GM12878 (cell line): ENCODE results near the gene FAP. TPM values are rescaled to one million over a fixed set of nuclear protein-coding genes. Genes with fewer than 3 reads are reported as not detected.

Source experiments
- ATAC-seq: fragments of 200-7000 bp; cut with Tn5 transposase; 3 replicates; pipeline ENCODE4 v1.9.1; 2020; ENCODE audit warnings: mild to moderate bottlenecking, moderate library complexity
- BruUV-seq: library from RNA; stranded (reverse); fragments of 400-500 nt; replicated peaks from 2 replicates; lab custom pipeline; 2021; lab: Mats Ljungman, UMichigan
- CTCF ChIA-PET: fragments of 300-600 bp; sonication (Branson Sonifier 250); formaldehyde crosslinking; extraction: SDS; loops from one replicate; lab custom pipeline; 2021; ENCODE audit warnings: inconsistent platforms; lab: Yijun Ruan, JAX
- POLR2A ChIA-PET: fragments of 350-600 bp; formaldehyde crosslinking; extraction: SDS; loops from one replicate; lab custom pipeline; 2021; ENCODE audit warnings: inconsistent platforms; lab: Charles Lee
- RAD21 ChIA-PET: fragments of 300-600 bp; sonication (Branson Sonifier 250); formaldehyde crosslinking; loops from one replicate; lab custom pipeline; 2023; ENCODE audit warnings: antibody characterized with exemption; ENCODE audit not compliant: unreplicated experiment; lab: Charles Lee
- SMC1A ChIA-PET: fragments of 300-600 bp; sonication (Branson Sonifier 250); formaldehyde crosslinking; loops from one replicate; lab custom pipeline; 2023; ENCODE audit not compliant: unreplicated experiment, uncharacterized antibody; lab: Charles Lee
- DNase-seq: peaks from one replicate; pipeline ENCODE4 v3.0.0-alpha.2; 2011; ENCODE audit warnings: low read depth, low spot score
- FAIRE-seq: peaks from 3 replicates; lab custom pipeline; 2011; peaks lifted over from hg19 to GRCh38; lab: Jason Lieb, UNC
- H2AFZ ChIP-seq: 2 replicates; pipeline ENCODE4 v1.6.0; 2011; ENCODE audit warnings: low read depth, low read length, control low read depth; ENCODE audit not compliant: control insufficient read depth
- H3K27ac ChIP-seq: 2 replicates; pipeline ENCODE4 v1.5.1; 2011; ENCODE audit warnings: control low read depth; ENCODE audit not compliant: control insufficient read depth, insufficient read depth
- H3K27me3 ChIP-seq, 2 experiments: replicated peaks in 1 of 2; 2 replicates each; pipeline versions ENCODE4 v1.6.0 to v1.6.1; 2011; ENCODE audit warnings: low read length in 1 of 2; ENCODE audit not compliant: control insufficient read depth in 2 of 2, insufficient read depth in 2 of 2
- H3K36me3 ChIP-seq, 2 experiments: 2 replicates each; pipeline ENCODE4 v1.5.1; 2011; ENCODE audit warnings: low read length in 1 of 2; ENCODE audit not compliant: control insufficient read depth in 2 of 2, insufficient read depth in 2 of 2
- H3K4me1 ChIP-seq: 2 replicates; pipeline ENCODE4 v1.6.1; 2011; ENCODE audit warnings: mild to moderate bottlenecking, low read length, moderate library complexity, mixed read lengths; ENCODE audit not compliant: control insufficient read depth, insufficient read depth
- H3K4me2 ChIP-seq: 2 replicates; pipeline ENCODE4 v1.6.0; 2011; ENCODE audit warnings: control low read depth; ENCODE audit not compliant: control insufficient read depth, insufficient read depth
- H3K4me3 ChIP-seq: fragments of 200-600 bp; sonication (generic); 2 replicates; pipeline ENCODE4 v1.5.1; 2016
- H3K79me2 ChIP-seq: 2 replicates; pipeline ENCODE4 v1.6.0; 2011; ENCODE audit warnings: low read length; ENCODE audit not compliant: control insufficient read depth, insufficient read depth
- H3K9ac ChIP-seq: 2 replicates; pipeline ENCODE4 v1.8.0; 2011; ENCODE audit warnings: low read length, control low read depth, mixed read lengths; ENCODE audit not compliant: control insufficient read depth, insufficient read depth
- H3K9me3 ChIP-seq: replicated peaks from 3 replicates; pipeline ENCODE4 v1.5.1; 2011; ENCODE audit warnings: mild to moderate bottlenecking, low read length; ENCODE audit not compliant: control insufficient read depth, insufficient read depth
- H4K20me1 ChIP-seq: 2 replicates; pipeline ENCODE4 v1.6.0; 2011; ENCODE audit not compliant: control insufficient read depth, insufficient read depth
- BACH1 ChIP-seq: fragments of 450-650 bp; IDR thresholded peaks from 2 replicates; pipeline ENCODE4 v1.6.1; 2017; ENCODE audit warnings: mild to moderate bottlenecking, borderline replicate concordance
- CHD4 ChIP-seq: fragments of 200-600 bp; sonication (generic); IDR thresholded peaks from 2 replicates; pipeline ENCODE4 v1.6.1; 2016; ENCODE audit warnings: mild to moderate bottlenecking
- EP300 ChIP-seq, 2 experiments: fragments of 150-350 bp in 1 of 2; IDR thresholded peaks; 2 replicates each; pipeline ENCODE4 v1.6.1; 2011 to 2012; ENCODE audit warnings: low read depth in 2 of 2, low read length in 2 of 2, borderline replicate concordance in 1 of 2, improper control_type of control experiment in 1 of 2, inconsistent platforms in 1 of 2; ENCODE audit not compliant: control insufficient read depth in 1 of 2
- FOS ChIP-seq: IDR thresholded peaks from 3 replicates; pipeline ENCODE4 v1.6.1; 2011; ENCODE audit warnings: borderline replicate concordance; ENCODE audit not compliant: insufficient read length; ENCODE audit errors: extremely low read depth
- FOXK2 ChIP-seq: fragments of 450-650 bp; IDR thresholded peaks from 2 replicates; pipeline ENCODE4 v1.6.1; 2017; ENCODE audit warnings: mild to moderate bottlenecking, moderate library complexity
- HCFC1 ChIP-seq: fragments of 150-350 bp; IDR thresholded peaks from 2 replicates; pipeline ENCODE4 v1.6.1; 2014; ENCODE audit warnings: low read length
- IKZF1 ChIP-seq: fragments of 450-650 bp; conservative IDR thresholded peaks from 2 replicates; pipeline ENCODE4 v1.6.1; 2017; ENCODE audit warnings: antibody characterized with exemption, mild to moderate bottlenecking
- NBN ChIP-seq: fragments of 450-650 bp; IDR thresholded peaks from 2 replicates; pipeline ENCODE4 v1.6.1; 2016
- NR2C2 ChIP-seq: IDR thresholded peaks from 2 replicates; pipeline ENCODE4 v1.6.1; 2011; ENCODE audit warnings: borderline replicate concordance, low read depth; ENCODE audit not compliant: control insufficient read depth, insufficient read length
- RAD51 ChIP-seq: fragments of 450-650 bp; IDR thresholded peaks from 2 replicates; pipeline ENCODE4 v1.6.1; 2016; ENCODE audit warnings: moderate library complexity, mild to moderate bottlenecking, inconsistent platforms
- RCOR1 ChIP-seq: conservative IDR thresholded peaks from 2 replicates; pipeline ENCODE4 v1.6.1; 2012; ENCODE audit warnings: low read depth, low read length, improper control_type of control experiment
- SMAD1 ChIP-seq: fragments of 450-650 bp; IDR thresholded peaks from 2 replicates; pipeline ENCODE4 v1.6.1; 2018; ENCODE audit warnings: mild to moderate bottlenecking, low read depth; ENCODE audit not compliant: partially characterized antibody
- ZNF207 ChIP-seq: fragments of 450-650 bp; IDR thresholded peaks from 2 replicates; pipeline ENCODE4 v1.6.1; 2014; ENCODE audit warnings: antibody characterized with exemption, mild to moderate bottlenecking, borderline replicate concordance
- ZNF274 ChIP-seq: IDR thresholded peaks from one replicate; pipeline ENCODE4 v1.8.0; 2011; ENCODE audit not compliant: insufficient read length, insufficient read depth
- WGBS: methylation state at CpG from one replicate; pipeline ENCODE4 v1.1.6; 2016; ENCODE audit warnings: low lambda C conversion rate; ENCODE audit not compliant: insufficient replicate concordance, insufficient coverage; ENCODE audit errors: missing lambda C conversion rate; 5-methylcytosine and 5-hydroxymethylcytosine counted together
- in situ Hi-C: fragments of 300-500 bp; cut with MboI; formaldehyde crosslinking; loops from 9 replicates; pipeline ENCODE4 v1.14.3; 2018; ENCODE audit warnings: mixed read lengths
- intact Hi-C: fragments of 100-400 bp; cut with micrococcal nuclease; formaldehyde crosslinking; loops from one replicate; pipeline ENCODE4 v1.14.2; 2022; ENCODE audit not compliant: unreplicated experiment
- polyA plus RNA-seq, 11 experiments: library from polyadenylated mRNA; depleted of rRNA in 4 of 11; unstranded in 6 of 11; stranded (reverse) in 5 of 11; fragments of >200 nt; fragmentation: Nextera tagmentation in 4 of 11; fragmentation: Illumina TruSeq in 1 of 11; extraction: Ambion mirVana in 4 of 11; extraction: Trizol in 1 of 11; gene quantifications; 1 replicate in 1 of 11; 2 replicates in 10 of 11; pipeline versions ENCODE4 v1.2.1 to v1.2.3, GENCODE V29; 2011 to 2016; ENCODE audit warnings: inconsistent platforms in 2 of 11, missing spikeins in 2 of 11, low read depth in 1 of 11
- total RNA-seq, 4 experiments: library from RNA; depleted of rRNA in 3 of 4; stranded (reverse); fragments of >200 nt in 3 of 4; fragmentation: Illumina TruSeq in 1 of 4; extraction: Trizol in 1 of 4; gene quantifications; 2 replicates each; pipeline versions ENCODE4 v1.2.1 to v1.2.3, GENCODE V29; 2013 to 2021
- TF ChIP-seq, protein P1 (sequence below): fragments of 450-650 bp; formaldehyde crosslinking; IDR thresholded peaks from 2 replicates; pipeline ENCODE4 v1.4.0; 2020; ENCODE audit warnings: mild to moderate bottlenecking, moderate library complexity
- TF ChIP-seq, protein P2 (sequence below): IDR thresholded peaks from 2 replicates; pipeline ENCODE4 v1.6.1; 2011; ENCODE audit warnings: borderline replicate concordance, low read depth, mild to moderate bottlenecking, moderate library complexity, low read length; ENCODE audit not compliant: insufficient read depth, poor library complexity, severe bottlenecking
- TF ChIP-seq, protein P3 (sequence below): fragments of 450-650 bp; IDR thresholded peaks from 2 replicates; pipeline ENCODE4 v1.6.1; 2017; ENCODE audit warnings: low read depth, mild to moderate bottlenecking, moderate library complexity

The FAP gene
- total and polyA plus RNA-seq, 10 of the 15 experiments (the other 5 are each of a cell fraction or from before 2014, with no cell fraction given), result 0.16 TPM; not detected in 9

DNA sequence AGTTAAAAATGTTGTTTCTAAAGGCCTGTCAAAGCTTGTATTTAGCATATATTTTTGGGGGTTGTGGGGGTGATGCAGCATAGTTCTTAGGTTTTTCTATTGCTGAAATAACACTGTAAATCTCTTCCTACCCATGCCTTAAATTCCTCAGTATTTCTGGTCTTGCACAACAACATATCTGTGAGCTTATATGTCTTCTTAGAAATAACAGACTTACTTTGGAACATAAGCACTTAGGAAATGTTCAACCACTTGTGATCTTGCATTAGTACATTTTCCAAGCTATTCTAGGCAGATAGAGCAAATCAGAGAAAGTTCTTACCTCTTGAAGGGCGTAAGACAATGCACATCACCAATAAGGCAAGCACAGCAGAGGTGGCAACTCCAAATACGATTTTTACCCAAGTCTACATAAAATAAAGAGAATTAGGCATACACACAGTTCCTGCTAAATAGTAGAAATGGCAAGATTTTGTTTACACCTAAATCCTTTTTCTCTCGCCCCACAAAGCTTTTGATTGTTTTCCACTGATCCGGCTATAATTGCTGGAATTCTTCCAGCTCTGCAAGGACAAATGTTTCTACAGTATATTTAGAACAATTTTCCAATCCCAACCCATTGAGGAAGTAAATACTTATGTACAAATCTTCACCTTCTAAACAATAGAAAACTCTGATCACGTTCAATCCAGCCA is 512 bp downstream of the FAP start:
- Histone ChIP-seq H3K9ac (no peak overlapping the region), H3K4me2 (no peak overlapping the region), H3K79me2 (no peaks in the 10 kb centered on the region), H3K27me3 (peaks cover 0 to 4% of the 10 kb centered on the region in 2 experiments; a peak in 2 of 4 replicates), H2AFZ (no peak overlapping the region), H3K4me1 (no peaks in the 10 kb centered on the region), H4K20me1 (no peaks in the 10 kb centered on the region), H3K9me3 (no peaks in the 10 kb centered on the region), H3K4me3 (no peak overlapping the region), H3K36me3 (no peaks in the 10 kb centered on the region), H3K27ac (no peak overlapping the region)
- SMC1A ChIA-PET, result interaction anchor here (1.1 to 1.2 kb wide), 2 partner anchors 11 to 14 kb away, joined by 3 to 5 read pairs; no protein-coding TSS in a partner anchor
- FAIRE-seq (no peak), ATAC-seq (no peak), DNase-seq (no peak)
- RAD21 ChIA-PET, result no interaction called here
- 34% methylated on average over 5 of the region's 5 CpGs for WGBS
- intact Hi-C loops, result no loop called here
- POLR2A ChIA-PET, result no interaction called here
- no TSS peak for BruUV-seq
- in situ Hi-C loops, result no loop called here
- CTCF ChIA-PET, result interaction anchor here (1.0 to 4.4 kb wide), 4 partner anchors 10 to 38 kb away, joined by 3 to 31 read pairs (median 4); no protein-coding TSS in a partner anchor
- TF ChIP-seq HCFC1 (no peak), NBN (no peak), IKZF1 (no peak), NR2C2 (no peak), RAD51 (no peak), FOS (no peak), SMAD1 (no peak), ZNF207 (no peak), RCOR1 (no peak), EP300 (IDR thresholded peaks at IDR 0.05; ENCODE audit: borderline replicate concordance in 1 of 2, control insufficient read depth in 1 of 2, low read depth in 2 of 2, low read length in 2 of 2) (no peak), CHD4 (no peak), ZNF274 (no peak), FOXK2 (no peak), BACH1 (no peak)
- TF ChIP-seq, protein P1, sequence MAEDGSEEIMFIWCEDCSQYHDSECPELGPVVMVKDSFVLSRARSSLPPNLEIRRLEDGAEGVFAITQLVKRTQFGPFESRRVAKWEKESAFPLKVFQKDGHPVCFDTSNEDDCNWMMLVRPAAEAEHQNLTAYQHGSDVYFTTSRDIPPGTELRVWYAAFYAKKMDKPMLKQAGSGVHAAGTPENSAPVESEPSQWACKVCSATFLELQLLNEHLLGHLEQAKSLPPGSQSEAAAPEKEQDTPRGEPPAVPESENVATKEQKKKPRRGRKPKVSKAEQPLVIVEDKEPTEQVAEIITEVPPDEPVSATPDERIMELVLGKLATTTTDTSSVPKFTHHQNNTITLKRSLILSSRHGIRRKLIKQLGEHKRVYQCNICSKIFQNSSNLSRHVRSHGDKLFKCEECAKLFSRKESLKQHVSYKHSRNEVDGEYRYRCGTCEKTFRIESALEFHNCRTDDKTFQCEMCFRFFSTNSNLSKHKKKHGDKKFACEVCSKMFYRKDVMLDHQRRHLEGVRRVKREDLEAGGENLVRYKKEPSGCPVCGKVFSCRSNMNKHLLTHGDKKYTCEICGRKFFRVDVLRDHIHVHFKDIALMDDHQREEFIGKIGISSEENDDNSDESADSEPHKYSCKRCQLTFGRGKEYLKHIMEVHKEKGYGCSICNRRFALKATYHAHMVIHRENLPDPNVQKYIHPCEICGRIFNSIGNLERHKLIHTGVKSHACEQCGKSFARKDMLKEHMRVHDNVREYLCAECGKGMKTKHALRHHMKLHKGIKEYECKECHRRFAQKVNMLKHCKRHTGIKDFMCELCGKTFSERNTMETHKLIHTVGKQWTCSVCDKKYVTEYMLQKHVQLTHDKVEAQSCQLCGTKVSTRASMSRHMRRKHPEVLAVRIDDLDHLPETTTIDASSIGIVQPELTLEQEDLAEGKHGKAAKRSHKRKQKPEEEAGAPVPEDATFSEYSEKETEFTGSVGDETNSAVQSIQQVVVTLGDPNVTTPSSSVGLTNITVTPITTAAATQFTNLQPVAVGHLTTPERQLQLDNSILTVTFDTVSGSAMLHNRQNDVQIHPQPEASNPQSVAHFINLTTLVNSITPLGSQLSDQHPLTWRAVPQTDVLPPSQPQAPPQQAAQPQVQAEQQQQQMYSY (CRISPR knock-in tag), result no peak
- TF ChIP-seq, protein P2, sequence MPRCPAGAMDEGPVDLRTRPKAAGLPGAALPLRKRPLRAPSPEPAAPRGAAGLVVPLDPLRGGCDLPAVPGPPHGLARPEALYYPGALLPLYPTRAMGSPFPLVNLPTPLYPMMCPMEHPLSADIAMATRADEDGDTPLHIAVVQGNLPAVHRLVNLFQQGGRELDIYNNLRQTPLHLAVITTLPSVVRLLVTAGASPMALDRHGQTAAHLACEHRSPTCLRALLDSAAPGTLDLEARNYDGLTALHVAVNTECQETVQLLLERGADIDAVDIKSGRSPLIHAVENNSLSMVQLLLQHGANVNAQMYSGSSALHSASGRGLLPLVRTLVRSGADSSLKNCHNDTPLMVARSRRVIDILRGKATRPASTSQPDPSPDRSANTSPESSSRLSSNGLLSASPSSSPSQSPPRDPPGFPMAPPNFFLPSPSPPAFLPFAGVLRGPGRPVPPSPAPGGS, result no peak
- TF ChIP-seq, protein P3, sequence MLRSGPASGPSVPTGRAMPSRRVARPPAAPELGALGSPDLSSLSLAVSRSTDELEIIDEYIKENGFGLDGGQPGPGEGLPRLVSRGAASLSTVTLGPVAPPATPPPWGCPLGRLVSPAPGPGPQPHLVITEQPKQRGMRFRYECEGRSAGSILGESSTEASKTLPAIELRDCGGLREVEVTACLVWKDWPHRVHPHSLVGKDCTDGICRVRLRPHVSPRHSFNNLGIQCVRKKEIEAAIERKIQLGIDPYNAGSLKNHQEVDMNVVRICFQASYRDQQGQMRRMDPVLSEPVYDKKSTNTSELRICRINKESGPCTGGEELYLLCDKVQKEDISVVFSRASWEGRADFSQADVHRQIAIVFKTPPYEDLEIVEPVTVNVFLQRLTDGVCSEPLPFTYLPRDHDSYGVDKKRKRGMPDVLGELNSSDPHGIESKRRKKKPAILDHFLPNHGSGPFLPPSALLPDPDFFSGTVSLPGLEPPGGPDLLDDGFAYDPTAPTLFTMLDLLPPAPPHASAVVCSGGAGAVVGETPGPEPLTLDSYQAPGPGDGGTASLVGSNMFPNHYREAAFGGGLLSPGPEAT, result no peak
